Vein endothelial cell (primary cell): ENCODE results near the gene RNU6-1. TPM values are rescaled to one million over a fixed set of nuclear protein-coding genes. Genes with fewer than 3 reads are reported as not detected.
A peak's percentile ranks its signal among the peaks of the same experiment; 100 is the strongest.

ENCODE experiments used
- small RNA-seq: library from RNA; depleted of rRNA; stranded (forward); fragments of <200 nt; gene quantifications from one replicate; pipeline ENCODE3, GENCODE V24; 2012
- total RNA-seq: library from RNA; depleted of rRNA; stranded (reverse); fragments of >200 nt; gene quantifications from 2 replicates; pipeline ENCODE4 v1.2.3, GENCODE V29; 2012

The RNU6-1 gene
- total RNA-seq: not detected in 2 replicates

GRCh38 chr15:67839929-67840748 is at the start of gene RNU6-1:
Gene RNU6-1 (minus strand): TSS chr15:67840045.

GRCh38 chr15:67824976-67825880 is 14.6 kb downstream of the RNU6-1 start, which contains the start of gene SKOR1:
Gene SKOR1 (plus strand): TSS chr15:67825509. CDS start chr15:67825603, 94 bp downstream.

Small RNAs within 50 kb of the gene (small RNA-seq; reads per million reads assigned to genes)
- gene RNU6-1: 1.4 reads per million, percentile 69 among the genes with 10 or more reads in this experiment

Other genes with a start within 250 kb of the RNU6-1 start
- gene SKOR1, start 14.5 kb downstream of the RNU6-1 start, total RNA-seq: 0.10 TPM in 1 of 2 replicates, not detected in the other
- 33.3 and 34.0 TPM in 2 replicates for gene PIAS1, start 214.3 kb upstream of the RNU6-1 start, total RNA-seq